Subcutaneous adipose tissue (tissue), 4 donors: ENCODE measurements around the gene PPARD. TPM values are rescaled to one million over a fixed set of nuclear protein-coding genes. Genes with fewer than 3 reads are reported as not detected.

ENCODE experiments used
- CTCF ChIP-seq: fragments of 450-650 bp; IDR thresholded peaks from one replicate; pipeline ENCODE4 v1.5.1; 2016; ENCODE audit warnings: low read depth, mild to moderate bottlenecking, control low read depth, antibody characterized with exemption, moderate library complexity
- total RNA-seq, 4 donors: library from RNA; depleted of rRNA; stranded (reverse); fragments of >200 nt; gene quantifications; one replicate each; pipeline ENCODE4 v1.1.0, GENCODE V29; 2016

The PPARD gene
- total RNA-seq, 4 donors from 2014 or later = 6.1 to 17.3 (median 7.0) TPM

GRCh38 chr6:35385457-35386202 lies 43.3 kb downstream of the PPARD start:
- no peak for TF ChIP-seq CTCF

GRCh38 chr6:35386989-35387388 lies 44.6 kb downstream of the PPARD start:
- no peak for TF ChIP-seq CTCF

- no peak for TF ChIP-seq CTCF
These were observed 45.7 kb downstream of the PPARD start for GRCh38 chr6:35388030-35388429.

- TF ChIP-seq CTCF = no peak
These were observed 46.5 kb downstream of the PPARD start for GRCh38 chr6:35388772-35389352.

- no peak for TF ChIP-seq CTCF
These were observed 49.0 kb downstream of the PPARD start for GRCh38 chr6:35391240-35391968.

GRCh38 chr6:35392111-35392702 lies 49.8 kb downstream of the PPARD start:
- TF ChIP-seq CTCF = no peak
